Bronchial epithelial cell (primary cell): ENCODE measurements around the gene FARSB. TPM values are rescaled to one million over a fixed set of nuclear protein-coding genes. Genes with fewer than 3 reads are reported as not detected.
A peak's percentile ranks its signal among the peaks of the same experiment; 100 is the strongest.

ENCODE experiments used
- DNase-seq: peaks from one replicate; pipeline ENCODE4 v3.0.0-alpha.2; 2010; ENCODE audit warnings: low read depth
- FAIRE-seq: peaks from 2 replicates; lab custom pipeline; 2011; peaks lifted over from hg19 to GRCh38; lab: Jason Lieb, UNC
- H3K27me3 ChIP-seq: 2 replicates; pipeline ENCODE4 v1.5.1; 2011; ENCODE audit warnings: low read length; ENCODE audit not compliant: control insufficient read depth, insufficient read depth
- H3K36me3 ChIP-seq: 2 replicates; pipeline ENCODE4 v1.5.1; 2011; ENCODE audit warnings: low read length; ENCODE audit not compliant: control insufficient read depth, insufficient read depth
- H3K4me3 ChIP-seq: 2 replicates; pipeline ENCODE4 v1.5.1; 2011; ENCODE audit warnings: mild to moderate bottlenecking, low read depth, low read length, control low read depth
- CTCF ChIP-seq: IDR thresholded peaks from 2 replicates; pipeline ENCODE4 v1.5.1; 2011; ENCODE audit warnings: mild to moderate bottlenecking, moderate library complexity, low read length, control low read depth, inconsistent platforms; ENCODE audit not compliant: insufficient read depth, severe bottlenecking
- total RNA-seq: library from RNA; depleted of rRNA; stranded (reverse); fragments of >200 nt; gene quantifications from 2 replicates; pipeline ENCODE4 v1.2.1, GENCODE V29; 2014

The FARSB gene
- total RNA-seq, 1 donor from 2014 or later: 12.9 TPM

DNA sequence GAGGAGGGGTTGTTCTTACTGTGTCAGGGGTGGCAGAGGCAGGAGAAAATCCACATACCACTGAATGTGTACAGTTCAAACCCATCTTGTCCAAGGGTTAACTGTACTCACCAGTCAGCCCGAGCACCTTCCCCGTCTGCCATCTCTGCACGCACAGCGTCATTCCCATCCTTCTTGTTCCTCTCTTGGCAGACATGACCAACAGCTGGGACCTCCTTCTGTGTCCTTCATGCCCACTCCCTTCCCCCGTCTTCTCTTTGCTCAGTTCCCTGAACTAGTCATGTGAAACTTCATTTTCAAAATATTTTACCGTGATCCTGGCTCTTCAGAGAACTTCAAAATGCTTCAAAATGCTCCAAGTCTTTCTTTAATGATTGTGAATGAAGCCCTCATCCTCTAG, 92.0 kb downstream of the FARSB start:
- DNase-seq: no peak
- no peak for FAIRE-seq
- no peak overlapping the region for H3K4me3 ChIP-seq
- H3K27me3 ChIP-seq: no peaks in the 10 kb centered on the region
- no peak for TF ChIP-seq CTCF
- H3K36me3 ChIP-seq: no peaks in the 10 kb centered on the region

DNA sequence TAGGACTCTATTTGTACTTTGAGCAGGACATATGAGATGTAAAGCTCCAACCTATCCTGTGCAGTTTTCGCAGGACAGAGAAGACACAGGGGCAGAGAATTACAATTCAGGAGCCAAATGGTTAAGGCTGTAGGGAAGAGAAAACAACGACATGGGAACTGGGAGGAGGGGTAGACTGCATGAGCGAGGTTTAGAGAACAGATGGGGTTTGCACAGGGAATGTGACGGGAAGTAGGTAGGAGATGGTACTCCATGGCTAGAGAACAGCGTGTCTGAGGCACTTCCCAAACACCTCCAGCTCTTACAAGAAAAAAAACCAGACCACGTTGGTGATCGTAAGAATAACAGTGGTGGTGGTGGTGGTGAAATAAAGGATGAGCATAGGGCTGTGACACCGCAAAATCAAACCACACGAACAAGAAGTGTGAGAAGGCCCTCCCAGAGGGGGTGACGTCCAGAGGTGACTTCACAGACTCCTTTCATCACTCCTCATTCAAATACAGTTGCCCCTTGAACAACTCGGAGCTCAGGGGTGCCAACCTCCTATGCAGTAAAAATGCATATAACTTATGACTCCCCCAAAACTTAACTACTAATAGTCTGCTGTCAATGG, 92.7 kb downstream of the FARSB start:
- DNase-seq (no peak), FAIRE-seq (peak; percentile 7)
- no peaks in the 10 kb centered on the region for H3K27me3 ChIP-seq
- no peak for TF ChIP-seq CTCF
- no peak overlapping the region for H3K4me3 ChIP-seq
- H3K36me3 ChIP-seq: no peaks in the 10 kb centered on the region

DNA sequence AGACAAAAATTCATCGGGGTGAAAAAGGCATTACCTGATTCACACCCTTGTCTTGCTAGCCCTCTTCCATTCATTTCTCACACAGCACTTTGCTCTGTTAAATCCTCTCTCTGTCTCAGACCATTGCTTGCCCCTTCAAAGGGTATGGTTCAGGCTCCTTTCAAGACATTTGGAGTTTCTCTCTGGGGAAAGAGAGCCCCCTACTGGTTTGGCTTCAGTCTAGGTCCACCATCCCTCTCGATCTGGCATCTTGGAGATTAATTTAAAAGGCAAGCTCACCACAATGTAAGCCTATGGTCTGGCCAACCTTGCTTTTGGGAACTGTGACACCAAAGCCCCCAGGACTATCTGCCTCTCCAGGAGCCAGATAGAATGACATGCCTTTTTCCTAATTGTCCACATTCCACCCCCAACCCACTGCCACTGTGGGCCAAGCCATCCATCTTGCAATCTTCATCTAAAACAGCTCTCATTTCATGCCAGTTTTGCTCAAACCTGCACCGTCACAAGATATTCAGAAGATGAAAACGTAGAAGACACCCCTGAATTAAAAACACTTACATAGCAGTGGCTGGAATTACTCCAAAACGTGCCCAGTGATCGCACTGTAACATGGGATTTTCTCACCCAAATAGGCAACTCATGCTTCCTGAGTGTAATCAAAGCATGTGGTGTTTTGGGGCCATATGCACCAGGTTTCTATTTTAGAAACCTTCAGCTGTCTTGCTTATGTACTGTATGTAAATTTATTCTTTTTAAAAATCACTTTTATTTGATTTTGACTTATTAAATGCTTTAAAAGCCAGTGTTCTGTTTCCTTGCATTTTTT, 93.9 kb downstream of the FARSB start:
- Histone ChIP-seq H3K36me3 (peaks cover 1% of the 10 kb centered on the region), H3K4me3 (no peak overlapping the region), H3K27me3 (no peaks in the 10 kb centered on the region)
- peak; percentile 84 for TF ChIP-seq CTCF
- FAIRE-seq (peak; percentile 58), DNase-seq (peak; percentile 55)

DNA sequence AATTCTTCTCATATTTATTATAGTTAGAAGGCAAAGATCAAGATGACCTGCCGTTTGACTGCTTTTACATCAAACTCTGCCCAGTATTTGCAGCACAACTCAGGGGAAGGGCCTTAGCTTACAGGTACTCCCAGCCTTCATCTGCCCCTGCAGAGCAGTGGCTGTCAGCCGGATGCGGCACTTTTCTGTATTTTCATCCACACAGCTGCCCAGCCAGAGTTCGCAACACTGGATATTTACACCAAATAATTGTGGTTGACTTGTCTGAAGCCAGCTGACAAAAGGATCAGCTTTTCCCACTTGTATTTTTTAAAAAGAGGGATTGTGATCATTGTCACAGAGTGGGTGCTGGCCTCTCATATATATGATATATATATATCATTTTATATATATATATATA, 94.7 kb downstream of the FARSB start:
- no peak for DNase-seq
- no peak for TF ChIP-seq CTCF
- Histone ChIP-seq H3K4me3 (no peak overlapping the region), H3K36me3 (peaks cover 1% of the 10 kb centered on the region), H3K27me3 (no peaks in the 10 kb centered on the region)
- no peak for FAIRE-seq

- H3K27me3 ChIP-seq: no peaks in the 10 kb centered on the region
- no peak for DNase-seq
- FAIRE-seq: no peak
- peaks cover 1% of the 10 kb centered on the region for H3K36me3 ChIP-seq
- no peak overlapping the region for H3K4me3 ChIP-seq
- no peak for TF ChIP-seq CTCF
Measured at GRCh38 chr2:222554517-222554916, 101.4 kb downstream of the FARSB start.
